Body of pancreas (tissue), 4 donors: ENCODE results near the gene KANSL1L.

Source experiments
- POLR2A ChIP-seq, 3 donors: fragments of 450-650 bp; IDR thresholded peaks; one replicate each; pipeline ENCODE4 v1.6.1; 2016; ENCODE audit warnings: antibody characterized with exemption in 3 of 3, mild to moderate bottlenecking in 2 of 3
- TF ChIP-seq, protein P1 (sequence below), 7 experiments: fragments of 450-650 bp in 4 of 7; fragments of 200-600 bp in 3 of 7; sonication (generic) in 3 of 7; IDR thresholded peaks; one replicate each; pipeline ENCODE4 v1.5.1; 2016 to 2019; ENCODE audit warnings: antibody characterized with exemption in 7 of 7

DNA sequence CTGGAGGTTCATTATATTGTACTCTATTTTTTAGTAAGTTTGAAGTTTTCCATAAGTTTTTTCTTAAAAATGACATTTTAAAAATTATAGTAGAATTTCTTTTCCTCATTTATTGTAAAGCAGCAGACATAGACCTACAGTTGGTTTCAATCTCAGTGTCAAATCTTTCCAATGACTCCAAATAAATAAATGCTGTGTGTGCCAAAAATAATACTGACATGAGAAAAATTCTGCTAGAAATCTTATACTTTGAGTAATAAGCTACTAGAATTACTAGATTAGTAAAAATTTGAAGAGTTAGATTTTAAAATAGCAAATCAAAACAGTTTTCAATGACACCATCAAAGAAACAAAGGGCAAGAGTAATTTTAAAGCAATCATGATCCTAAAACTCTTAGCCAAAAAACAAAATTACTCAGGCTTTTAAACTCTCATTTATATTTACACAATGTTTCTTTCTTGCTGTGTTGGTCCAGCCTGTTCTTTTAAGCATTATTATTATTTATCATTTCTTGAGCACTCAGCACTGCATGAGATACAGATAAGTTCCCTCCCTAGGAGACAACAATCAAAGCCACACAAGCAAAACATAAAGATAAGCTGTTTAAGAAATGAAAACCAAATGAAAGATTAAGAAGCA, 8.3 kb upstream of the KANSL1L start:
- TF ChIP-seq, protein P1, sequence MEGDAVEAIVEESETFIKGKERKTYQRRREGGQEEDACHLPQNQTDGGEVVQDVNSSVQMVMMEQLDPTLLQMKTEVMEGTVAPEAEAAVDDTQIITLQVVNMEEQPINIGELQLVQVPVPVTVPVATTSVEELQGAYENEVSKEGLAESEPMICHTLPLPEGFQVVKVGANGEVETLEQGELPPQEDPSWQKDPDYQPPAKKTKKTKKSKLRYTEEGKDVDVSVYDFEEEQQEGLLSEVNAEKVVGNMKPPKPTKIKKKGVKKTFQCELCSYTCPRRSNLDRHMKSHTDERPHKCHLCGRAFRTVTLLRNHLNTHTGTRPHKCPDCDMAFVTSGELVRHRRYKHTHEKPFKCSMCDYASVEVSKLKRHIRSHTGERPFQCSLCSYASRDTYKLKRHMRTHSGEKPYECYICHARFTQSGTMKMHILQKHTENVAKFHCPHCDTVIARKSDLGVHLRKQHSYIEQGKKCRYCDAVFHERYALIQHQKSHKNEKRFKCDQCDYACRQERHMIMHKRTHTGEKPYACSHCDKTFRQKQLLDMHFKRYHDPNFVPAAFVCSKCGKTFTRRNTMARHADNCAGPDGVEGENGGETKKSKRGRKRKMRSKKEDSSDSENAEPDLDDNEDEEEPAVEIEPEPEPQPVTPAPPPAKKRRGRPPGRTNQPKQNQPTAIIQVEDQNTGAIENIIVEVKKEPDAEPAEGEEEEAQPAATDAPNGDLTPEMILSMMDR (IDR thresholded peaks at IDR 0.05): no peak
- no peak for TF ChIP-seq POLR2A (IDR thresholded peaks at IDR 0.05)
